ENCODE measurements around the gene SERP2.

GRCh38 chr13:44425815-44426078 lies 52.1 kb downstream of the SERP2 start:
- TF ChIP-seq POLR2A (IDR thresholded peaks at IDR 0.05; ENCODE audit: low read length) (no peak), GATA1 (IDR thresholded peaks at IDR 0.05; ENCODE audit: low read depth, low read length) (no peak)

Data from erythroblast (primary cell).